Smooth muscle cell (in vitro differentiated cells): ENCODE data around the gene NPIPB9. TPM values are rescaled to one million over a fixed set of nuclear protein-coding genes. Genes with fewer than 3 reads are reported as not detected.
"Not testable (repeated sequence)": the region's sequence is repeated elsewhere in the genome, so short reads cannot be mapped to it uniquely, and the experiment has no call there.

Experiments
- DNase-seq: peaks from one replicate; lab custom pipeline; 2025; ENCODE audit not compliant: unreplicated experiment; lab: John Stamatoyannopoulos, UW
- H2AFZ ChIP-seq: fragments of 200-600 bp; sonication (generic); 2 replicates; pipeline ENCODE4 v1.6.0; 2016; ENCODE audit warnings: antibody characterized with exemption, low read depth, mild to moderate bottlenecking
- H3F3A ChIP-seq: fragments of 200-600 bp; sonication (generic); 2 replicates; pipeline ENCODE4 v1.6.0; 2017; ENCODE audit warnings: antibody characterized with exemption, low read depth
- H3K27ac ChIP-seq: fragments of 200-600 bp; sonication (generic); 2 replicates; pipeline ENCODE4 v1.5.1; 2016; ENCODE audit warnings: low read depth, mild to moderate bottlenecking
- H3K27me3 ChIP-seq: fragments of 200-600 bp; sonication (generic); 2 replicates; pipeline ENCODE4 v1.6.1; 2016; ENCODE audit warnings: low read depth, mild to moderate bottlenecking
- H3K36me3 ChIP-seq: fragments of 200-600 bp; sonication (generic); 2 replicates; pipeline ENCODE4 v1.5.1; 2016; ENCODE audit warnings: low read depth
- H3K4me1 ChIP-seq: fragments of 200-600 bp; sonication (generic); 2 replicates; pipeline ENCODE4 v1.5.1; 2016; ENCODE audit warnings: low read depth
- H3K4me2 ChIP-seq: fragments of 200-600 bp; sonication (generic); 2 replicates; pipeline ENCODE4 v1.6.0; 2016; ENCODE audit warnings: mild to moderate bottlenecking
- H3K4me3 ChIP-seq: fragments of 200-600 bp; sonication (generic); 2 replicates; pipeline ENCODE4 v1.5.1; 2016; ENCODE audit warnings: mild to moderate bottlenecking
- H3K79me2 ChIP-seq: fragments of 200-600 bp; sonication (generic); 2 replicates; pipeline ENCODE4 v1.6.0; 2016; ENCODE audit warnings: low read depth, mild to moderate bottlenecking
- H3K9ac ChIP-seq: fragments of 200-600 bp; sonication (generic); 2 replicates; pipeline ENCODE4 v1.6.0; 2016; ENCODE audit warnings: low read depth
- H3K9me3 ChIP-seq: fragments of 200-600 bp; sonication (generic); replicated peaks from 2 replicates; pipeline ENCODE4 v1.5.1; 2016; ENCODE audit warnings: low read depth
- H4K20me1 ChIP-seq: fragments of 200-600 bp; sonication (generic); 2 replicates; pipeline ENCODE4 v1.6.0; 2016; ENCODE audit warnings: low read depth
- WGBS: methylation state at CpG from one replicate; pipeline ENCODE4 v1.1.7; 2016; ENCODE audit warnings: low lambda C conversion rate; 5-methylcytosine and 5-hydroxymethylcytosine counted together
- polyA plus RNA-seq: library from polyadenylated mRNA; unstranded; fragments of >200 nt; fragmentation: Nextera tagmentation; extraction: Ambion mirVana; gene quantifications from 2 replicates; pipeline ENCODE4 v1.2.1, GENCODE V29; 2016
- total RNA-seq: library from RNA; depleted of rRNA; stranded (reverse); fragments of >200 nt; gene quantifications from 2 replicates; pipeline ENCODE4 v1.2.3, GENCODE V29; 2014

NPIPB9 gene
- total RNA-seq (2.6 and 3.7 TPM in 2 replicates), polyA plus RNA-seq (0.32 and 0.91 TPM in 2 replicates)

GRCh38 chr16:28751487-28751886 is at the start of gene NPIPB9:
TSS of gene NPIPB9 (plus strand) at chr16:28751787.
- not testable (repeated sequence) for H3K4me1 ChIP-seq, H3K27ac ChIP-seq, H4K20me1 ChIP-seq, H3K4me2 ChIP-seq, H2AFZ ChIP-seq, H3K36me3 ChIP-seq, H3K79me2 ChIP-seq, DNase-seq, H3K9ac ChIP-seq, H3F3A ChIP-seq, H3K9me3 ChIP-seq, H3K4me3 ChIP-seq, H3K27me3 ChIP-seq
- no CpG with 5 or more reads among the region's 5 CpGs for WGBS

GRCh38 chr16:28704246-28704645 is 47.3 kb upstream of the NPIPB9 start:
- not testable (repeated sequence) for H3K4me1 ChIP-seq, DNase-seq, H3K9ac ChIP-seq, H3K9me3 ChIP-seq, H3K4me2 ChIP-seq, H2AFZ ChIP-seq, H3K27ac ChIP-seq, H3K36me3 ChIP-seq, H3K27me3 ChIP-seq, H4K20me1 ChIP-seq, H3K79me2 ChIP-seq, H3K4me3 ChIP-seq, H3F3A ChIP-seq
- 91% methylated on average over 4 of the region's 7 CpGs for WGBS

- not testable (repeated sequence) for H3K27ac ChIP-seq, DNase-seq, H3K27me3 ChIP-seq
These were observed 40.1 kb upstream of the NPIPB9 start, which contains the start of gene EIF3C for GRCh38 chr16:28711220-28712083. TSS of gene EIF3C (plus strand) at chr16:28711464. CDS start at chr16:28711687, 223 bp downstream.

GRCh38 chr16:28722852-28723650 is 28.5 kb upstream of the NPIPB9 start:
- WGBS, result 97% methylated on average over 11 of the region's 15 CpGs
- not testable (repeated sequence) for H3K4me2 ChIP-seq, H3F3A ChIP-seq, H3K9ac ChIP-seq, H3K27ac ChIP-seq, H3K4me3 ChIP-seq, H4K20me1 ChIP-seq, H2AFZ ChIP-seq, H3K36me3 ChIP-seq, DNase-seq, H3K27me3 ChIP-seq, H3K4me1 ChIP-seq, H3K79me2 ChIP-seq, H3K9me3 ChIP-seq

More at GRCh38 chr16:28711220-28712083, 40.1 kb upstream of the NPIPB9 start, which contains the start of gene EIF3C:
- not testable (repeated sequence) for H3F3A ChIP-seq, H3K4me1 ChIP-seq, H3K4me2 ChIP-seq, H3K9me3 ChIP-seq, H4K20me1 ChIP-seq, H3K9ac ChIP-seq, H3K79me2 ChIP-seq, H2AFZ ChIP-seq, H3K36me3 ChIP-seq
- H3K4me3 ChIP-seq, result peak within 1 kb of the TSS; percentile 39
- no CpG with 5 or more reads among the region's 66 CpGs for WGBS

- H3K36me3 ChIP-seq, DNase-seq: not testable (repeated sequence)
- WGBS, result no CpG with 5 or more reads among the region's 5 CpGs
These were observed 20.3 kb upstream of the NPIPB9 start for GRCh38 chr16:28731253-28731652.

GRCh38 chr16:28732455-28733124 is 19.0 kb upstream of the NPIPB9 start:
- 100% methylated on average over 1 of the region's 9 CpGs for WGBS
- not testable (repeated sequence) for H3K79me2 ChIP-seq, H4K20me1 ChIP-seq, H3F3A ChIP-seq, DNase-seq, H2AFZ ChIP-seq, H3K27me3 ChIP-seq, H3K4me2 ChIP-seq, H3K27ac ChIP-seq, H3K36me3 ChIP-seq, H3K9ac ChIP-seq, H3K9me3 ChIP-seq, H3K4me1 ChIP-seq, H3K4me3 ChIP-seq

More at GRCh38 chr16:28731253-28731652, 20.3 kb upstream of the NPIPB9 start:
- not testable (repeated sequence) for H3K4me2 ChIP-seq, H3F3A ChIP-seq, H3K27ac ChIP-seq, H3K4me1 ChIP-seq, H3K9ac ChIP-seq, H3K27me3 ChIP-seq, H3K9me3 ChIP-seq, H4K20me1 ChIP-seq, H3K79me2 ChIP-seq, H3K4me3 ChIP-seq, H2AFZ ChIP-seq

GRCh38 chr16:28739787-28740186 is 11.8 kb upstream of the NPIPB9 start:
- DNase-seq, H3K79me2 ChIP-seq, H3K27me3 ChIP-seq, H3K4me3 ChIP-seq, H3K4me2 ChIP-seq, H3K27ac ChIP-seq, H3K9me3 ChIP-seq, H3F3A ChIP-seq, H3K4me1 ChIP-seq, H4K20me1 ChIP-seq, H2AFZ ChIP-seq, H3K9ac ChIP-seq, H3K36me3 ChIP-seq: not testable (repeated sequence)
- 54% methylated on average over 2 of the region's 9 CpGs for WGBS

- not testable (repeated sequence) for H3K27ac ChIP-seq, H4K20me1 ChIP-seq, H3K9ac ChIP-seq, H3F3A ChIP-seq, H3K4me3 ChIP-seq, H3K9me3 ChIP-seq, H3K79me2 ChIP-seq, H3K4me1 ChIP-seq, H3K4me2 ChIP-seq, H2AFZ ChIP-seq, DNase-seq, H3K36me3 ChIP-seq, H3K27me3 ChIP-seq
- 9% methylated on average over 7 of the region's 27 CpGs for WGBS
These were observed 11.0 kb upstream of the NPIPB9 start for GRCh38 chr16:28740631-28741030.
